ENCODE results near the gene NACC2.

NACC2 gene

GRCh38 chr9:136111910-136112309 is 16.8 kb upstream of the NACC2 start:
- H3K9ac ChIP-seq (ENCODE audit: low read length), result no peak overlapping the region
- no peak overlapping the region for H3K4me3 ChIP-seq (ENCODE audit: low read length)
- peaks cover 12% of the 10 kb centered on the region for H3K4me1 ChIP-seq (ENCODE audit: control insufficient read depth, insufficient read depth, low read length)
- H3K27me3 ChIP-seq (ENCODE audit: control insufficient read depth, insufficient read depth, low read length), result no peaks in the 10 kb centered on the region
- peaks cover 12% of the 10 kb centered on the region for H3K36me3 ChIP-seq (ENCODE audit: control insufficient read depth, insufficient read depth, low read length)
- H3K27ac ChIP-seq (ENCODE audit: low read depth, low read length), result no peak overlapping the region

- Histone ChIP-seq H3K4me3 (ENCODE audit: low read length) (no peak overlapping the region), H3K27me3 (ENCODE audit: control insufficient read depth, insufficient read depth, low read length) (no peaks in the 10 kb centered on the region), H3K36me3 (ENCODE audit: control insufficient read depth, insufficient read depth, low read length) (peaks cover 8% of the 10 kb centered on the region), H3K27ac (ENCODE audit: low read depth, low read length) (no peak overlapping the region), H3K9ac (ENCODE audit: low read length) (no peak overlapping the region), H3K4me1 (ENCODE audit: control insufficient read depth, insufficient read depth, low read length) (peaks cover 12% of the 10 kb centered on the region)
Measured at GRCh38 chr9:136111190-136111589, 16.1 kb upstream of the NACC2 start.

GRCh38 chr9:136110082-136111061 is 15.3 kb upstream of the NACC2 start:
- H3K9ac ChIP-seq (ENCODE audit: low read length), result no peak overlapping the region
- H3K27ac ChIP-seq (ENCODE audit: low read depth, low read length), result peak overlapping the region; percentile 82
- peaks cover 15% of the 10 kb centered on the region for H3K4me1 ChIP-seq (ENCODE audit: control insufficient read depth, insufficient read depth, low read length)
- H3K4me3 ChIP-seq (ENCODE audit: low read length), result peak overlapping the region; percentile 61
- H3K27me3 ChIP-seq (ENCODE audit: control insufficient read depth, insufficient read depth, low read length), result no peaks in the 10 kb centered on the region
- peaks cover 6% of the 10 kb centered on the region for H3K36me3 ChIP-seq (ENCODE audit: control insufficient read depth, insufficient read depth, low read length)

- peak overlapping the region; percentile 82 for H3K27ac ChIP-seq (ENCODE audit: low read depth, low read length)
- H3K4me1 ChIP-seq (ENCODE audit: control insufficient read depth, insufficient read depth, low read length), result peaks cover 20% of the 10 kb centered on the region
- H3K27me3 ChIP-seq (ENCODE audit: control insufficient read depth, insufficient read depth, low read length), result no peaks in the 10 kb centered on the region
- H3K4me3 ChIP-seq (ENCODE audit: low read length), result peak overlapping the region; percentile 61
- H3K36me3 ChIP-seq (ENCODE audit: control insufficient read depth, insufficient read depth, low read length), result peaks cover 2% of the 10 kb centered on the region
- H3K9ac ChIP-seq (ENCODE audit: low read length), result peak overlapping the region; percentile 67
Measured at GRCh38 chr9:136109351-136110081, 14.4 kb upstream of the NACC2 start.

DNA sequence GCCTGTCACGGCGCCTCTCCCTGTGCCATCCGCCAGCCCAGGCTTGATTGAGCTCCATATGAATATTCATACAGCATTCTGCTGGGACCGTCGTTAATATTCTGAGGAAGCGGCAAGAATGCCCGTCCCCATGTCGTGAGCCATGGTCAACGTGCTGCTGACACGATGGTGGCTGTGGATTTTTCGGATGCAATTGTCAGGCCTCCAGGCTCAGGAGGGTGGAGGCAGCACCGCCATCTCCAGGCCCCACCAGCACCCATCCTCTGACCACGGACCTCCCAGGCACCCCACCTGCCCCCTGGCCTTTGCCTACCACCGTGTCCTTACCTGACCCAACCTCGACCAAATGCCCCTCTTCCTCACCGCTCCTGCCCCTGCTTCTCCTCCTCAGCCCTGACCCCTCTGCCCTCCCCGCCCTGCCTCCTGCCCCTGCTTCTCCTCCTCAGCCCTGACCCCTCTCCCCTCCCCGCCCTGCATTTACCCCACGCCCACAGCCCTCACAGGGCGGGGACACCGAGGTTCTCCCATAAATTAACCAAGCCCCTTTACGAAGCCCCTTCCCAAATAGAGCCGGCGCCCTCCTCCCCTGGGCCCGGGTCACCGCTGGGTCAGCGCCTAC is 13.7 kb upstream of the NACC2 start:
- peak overlapping the region; percentile 82 for H3K27ac ChIP-seq (ENCODE audit: low read depth, low read length)
- peak overlapping the region; percentile 67 for H3K9ac ChIP-seq (ENCODE audit: low read length)
- no peaks in the 10 kb centered on the region for H3K27me3 ChIP-seq (ENCODE audit: control insufficient read depth, insufficient read depth, low read length)
- H3K36me3 ChIP-seq (ENCODE audit: control insufficient read depth, insufficient read depth, low read length), result no peaks in the 10 kb centered on the region
- H3K4me3 ChIP-seq (ENCODE audit: low read length), result peak overlapping the region; percentile 61
- H3K4me1 ChIP-seq (ENCODE audit: control insufficient read depth, insufficient read depth, low read length), result peaks cover 20% of the 10 kb centered on the region

DNA sequence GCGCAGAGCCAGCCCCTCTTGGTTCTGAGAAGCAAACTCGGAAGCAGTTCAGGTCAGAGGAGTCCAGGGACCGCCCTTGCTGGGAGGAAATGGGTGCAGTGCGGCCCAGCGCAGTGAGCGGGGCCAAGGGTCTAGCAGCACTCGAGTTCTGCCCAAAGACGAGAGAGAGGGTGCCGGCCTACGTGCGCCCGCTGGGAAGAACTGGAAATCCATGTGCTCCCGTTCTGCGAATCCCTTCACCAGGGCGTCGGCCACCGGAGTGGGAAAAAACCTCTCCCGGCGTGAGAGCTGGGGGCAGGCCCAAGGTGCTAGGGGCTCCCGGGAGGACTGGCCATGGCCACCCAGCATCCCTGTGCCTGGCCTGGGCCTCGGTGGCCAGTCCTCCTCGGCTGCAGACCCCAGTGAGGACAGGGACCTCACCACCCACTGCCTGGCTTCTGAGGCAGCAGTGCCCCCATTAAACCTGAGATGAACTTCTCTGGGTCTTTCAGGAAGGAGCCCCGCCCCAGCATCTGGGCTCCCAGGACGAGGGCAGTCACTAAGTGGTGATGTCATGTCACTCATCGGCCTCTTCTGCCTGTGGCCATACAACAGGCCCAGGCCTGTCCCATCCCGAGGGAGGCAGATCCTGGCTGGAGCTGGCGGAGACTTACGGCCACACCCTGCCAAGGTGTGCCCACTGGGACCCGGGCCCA is 13.0 kb upstream of the NACC2 start:
- Histone ChIP-seq H3K4me1 (ENCODE audit: control insufficient read depth, insufficient read depth, low read length) (peaks cover 20% of the 10 kb centered on the region), H3K4me3 (ENCODE audit: low read length) (no peak overlapping the region), H3K27ac (ENCODE audit: low read depth, low read length) (peak overlapping the region; percentile 82), H3K9ac (ENCODE audit: low read length) (no peak overlapping the region), H3K36me3 (ENCODE audit: control insufficient read depth, insufficient read depth, low read length) (no peaks in the 10 kb centered on the region), H3K27me3 (ENCODE audit: control insufficient read depth, insufficient read depth, low read length) (no peaks in the 10 kb centered on the region)

DNA sequence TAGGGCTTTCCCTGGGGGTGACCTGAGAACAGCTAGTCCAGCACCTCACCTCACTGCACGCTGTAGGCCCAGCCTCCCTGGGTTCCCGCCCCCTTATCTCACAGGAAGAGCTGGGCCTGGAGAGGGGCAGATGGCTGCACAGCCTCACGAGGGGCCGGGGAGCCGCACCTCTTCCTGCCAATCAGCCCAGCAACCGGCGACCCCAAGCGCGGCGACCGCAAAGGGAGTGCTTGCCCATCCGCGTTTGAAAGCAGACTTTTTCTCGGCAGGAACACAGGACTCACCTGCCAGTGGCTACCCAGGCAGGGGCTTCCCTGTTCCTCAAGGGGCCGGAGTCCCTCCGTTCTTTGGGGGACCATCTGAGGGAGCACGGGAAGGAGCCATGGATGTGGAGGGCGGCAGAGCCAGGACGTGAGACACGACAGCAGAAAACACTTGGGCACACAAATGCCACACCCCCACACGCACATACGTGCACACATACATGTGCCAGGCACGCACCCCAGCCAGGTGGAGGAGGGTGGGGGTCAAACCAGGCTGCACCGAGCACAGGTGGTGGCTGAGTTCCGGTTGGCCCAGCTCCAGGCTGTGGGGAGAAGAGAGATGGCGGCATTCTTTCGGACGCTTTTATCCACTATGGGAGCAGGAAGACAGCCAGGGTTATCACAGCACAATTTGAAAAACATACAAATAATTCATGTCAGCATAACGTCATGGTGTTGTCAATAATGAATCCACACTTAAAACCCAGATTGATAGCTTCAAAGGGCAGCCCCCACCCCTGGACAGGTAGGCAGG is 12.3 kb upstream of the NACC2 start:
- H3K4me1 ChIP-seq (ENCODE audit: control insufficient read depth, insufficient read depth, low read length), result peaks cover 20% of the 10 kb centered on the region
- no peak overlapping the region for H3K27ac ChIP-seq (ENCODE audit: low read depth, low read length)
- H3K36me3 ChIP-seq (ENCODE audit: control insufficient read depth, insufficient read depth, low read length), result no peaks in the 10 kb centered on the region
- no peak overlapping the region for H3K9ac ChIP-seq (ENCODE audit: low read length)
- H3K27me3 ChIP-seq (ENCODE audit: control insufficient read depth, insufficient read depth, low read length), result no peaks in the 10 kb centered on the region
- H3K4me3 ChIP-seq (ENCODE audit: low read length), result no peak overlapping the region

- H3K4me1 ChIP-seq (ENCODE audit: control insufficient read depth, insufficient read depth, low read length), result peaks cover 20% of the 10 kb centered on the region
- peak overlapping the region; percentile 3 for H3K27ac ChIP-seq (ENCODE audit: low read depth, low read length)
- H3K36me3 ChIP-seq (ENCODE audit: control insufficient read depth, insufficient read depth, low read length), result no peaks in the 10 kb centered on the region
- H3K9ac ChIP-seq (ENCODE audit: low read length), result no peak overlapping the region
- no peak overlapping the region for H3K4me3 ChIP-seq (ENCODE audit: low read length)
- no peaks in the 10 kb centered on the region for H3K27me3 ChIP-seq (ENCODE audit: control insufficient read depth, insufficient read depth, low read length)
Measured at GRCh38 chr9:136105398-136106135, 10.5 kb upstream of the NACC2 start.

GRCh38 chr9:136104916-136105315 is 9.8 kb upstream of the NACC2 start:
- no peak overlapping the region for H3K4me3 ChIP-seq (ENCODE audit: low read length)
- peaks cover 14% of the 10 kb centered on the region for H3K4me1 ChIP-seq (ENCODE audit: control insufficient read depth, insufficient read depth, low read length)
- H3K27me3 ChIP-seq (ENCODE audit: control insufficient read depth, insufficient read depth, low read length), result no peaks in the 10 kb centered on the region
- H3K36me3 ChIP-seq (ENCODE audit: control insufficient read depth, insufficient read depth, low read length), result no peaks in the 10 kb centered on the region
- H3K9ac ChIP-seq (ENCODE audit: low read length), result no peak overlapping the region
- no peak overlapping the region for H3K27ac ChIP-seq (ENCODE audit: low read depth, low read length)

- H3K27ac ChIP-seq (ENCODE audit: low read depth, low read length), result no peak overlapping the region
- H3K27me3 ChIP-seq (ENCODE audit: control insufficient read depth, insufficient read depth, low read length), result no peaks in the 10 kb centered on the region
- H3K36me3 ChIP-seq (ENCODE audit: control insufficient read depth, insufficient read depth, low read length), result no peaks in the 10 kb centered on the region
- H3K4me1 ChIP-seq (ENCODE audit: control insufficient read depth, insufficient read depth, low read length), result peaks cover 12% of the 10 kb centered on the region
- no peak overlapping the region for H3K9ac ChIP-seq (ENCODE audit: low read length)
- H3K4me3 ChIP-seq (ENCODE audit: low read length), result no peak overlapping the region
Measured at GRCh38 chr9:136104488-136104800, 9.4 kb upstream of the NACC2 start.
